Fibroblast of lung (primary cell): ENCODE data around the gene MROH2A. TPM values are rescaled to one million over a fixed set of nuclear protein-coding genes. Genes with fewer than 3 reads are reported as not detected.
"Not testable (repeated sequence)": the region's sequence is repeated elsewhere in the genome, so short reads cannot be mapped to it uniquely, and the experiment has no call there.

Source experiments
- DNase-seq, 2 donors: peaks; one replicate each; pipeline versions ENCODE4 v3.0.0 to v3.0.0-alpha.2; 2010; ENCODE audit warnings: low read depth in 2 of 2
- H2AFZ ChIP-seq: 2 replicates; pipeline ENCODE4 v1.5.1; 2012; ENCODE audit warnings: low read length, control low read depth, inconsistent platforms
- H3K27ac ChIP-seq: 2 replicates; pipeline ENCODE4 v1.5.1; 2011; ENCODE audit warnings: low read length, control low read depth; ENCODE audit not compliant: insufficient read depth
- H3K27me3 ChIP-seq: 2 replicates; pipeline ENCODE4 v1.5.1; 2011; ENCODE audit warnings: mild to moderate bottlenecking, low read length; ENCODE audit not compliant: control insufficient read depth, insufficient read depth
- H3K36me3 ChIP-seq: 2 replicates; pipeline ENCODE4 v1.5.1; 2011; ENCODE audit warnings: low read length; ENCODE audit not compliant: control insufficient read depth, insufficient read depth
- H3K4me1 ChIP-seq: 2 replicates; pipeline ENCODE4 v1.5.1; 2011; ENCODE audit warnings: low read length; ENCODE audit not compliant: control insufficient read depth, insufficient read depth; ENCODE audit errors: extremely low read depth
- H3K4me2 ChIP-seq: 2 replicates; pipeline ENCODE4 v1.5.1; 2011; ENCODE audit warnings: low read length, control low read depth; ENCODE audit not compliant: insufficient read depth; ENCODE audit errors: extremely low read depth
- H3K4me3 ChIP-seq, 4 experiments: fragments of 200-600 bp in 1 of 4; sonication (generic) in 1 of 4; replicated peaks in 1 of 4; 2 replicates each; pipeline ENCODE4 v1.5.1; 2011 to 2016; ENCODE audit warnings: low read length in 4 of 4, low read depth in 3 of 4, mild to moderate bottlenecking in 3 of 4, control low read depth in 2 of 4, inconsistent platforms in 1 of 4, mixed read lengths in 1 of 4; ENCODE audit not compliant: insufficient read depth in 1 of 4; ENCODE audit errors: control extremely low read depth in 1 of 4
- H3K79me2 ChIP-seq: 2 replicates; pipeline ENCODE4 v1.5.1; 2012; ENCODE audit warnings: mild to moderate bottlenecking, low read length, inconsistent platforms; ENCODE audit not compliant: control insufficient read depth, insufficient read depth
- H3K9ac ChIP-seq: 2 replicates; pipeline ENCODE4 v1.5.1; 2011; ENCODE audit warnings: mild to moderate bottlenecking, low read length, control low read depth; ENCODE audit not compliant: insufficient read depth
- H3K9me3 ChIP-seq: 2 replicates; pipeline ENCODE4 v1.5.1; 2012; ENCODE audit warnings: low read depth, low read length; ENCODE audit not compliant: control insufficient read depth, insufficient read depth
- H4K20me1 ChIP-seq: 2 replicates; pipeline ENCODE4 v1.5.1; 2011; ENCODE audit warnings: low read length; ENCODE audit not compliant: control insufficient read depth, insufficient read depth; ENCODE audit errors: extremely low read depth
- EZH2 ChIP-seq: IDR thresholded peaks from 2 replicates; pipeline ENCODE4 v1.5.1; 2012; ENCODE audit warnings: low read length, control low read depth, mild to moderate bottlenecking; ENCODE audit errors: missing control alignments
- polyA plus RNA-seq, 2 donors: library from polyadenylated mRNA; depleted of rRNA in 1 of 2; stranded (reverse) in 1 of 2; unstranded in 1 of 2; fragments of >200 nt; gene quantifications; 2 replicates each; pipeline ENCODE4 v1.2.1, GENCODE V29; 2011 to 2012; ENCODE audit warnings: missing spikeins in 1 of 2
- total RNA-seq: library from RNA; depleted of rRNA; stranded (reverse); fragments of >200 nt; gene quantifications from 2 replicates; pipeline ENCODE4 v1.2.1, GENCODE V29; 2014
- TF ChIP-seq, protein P1 (sequence below), 2 donors: IDR thresholded peaks in 1 of 2; conservative IDR thresholded peaks in 1 of 2; 1 replicate in 1 of 2; 2 replicates in 1 of 2; pipeline ENCODE4 v1.5.1; 2011 to 2012; ENCODE audit warnings: low read length in 2 of 2, control low read depth in 1 of 2, inconsistent platforms in 1 of 2, low read depth in 1 of 2, mild to moderate bottlenecking in 1 of 2

MROH2A gene
- total and polyA plus RNA-seq, 2 donors (not counting 1 experiment from before 2014, with no cell fraction given), result not detected

DNA sequence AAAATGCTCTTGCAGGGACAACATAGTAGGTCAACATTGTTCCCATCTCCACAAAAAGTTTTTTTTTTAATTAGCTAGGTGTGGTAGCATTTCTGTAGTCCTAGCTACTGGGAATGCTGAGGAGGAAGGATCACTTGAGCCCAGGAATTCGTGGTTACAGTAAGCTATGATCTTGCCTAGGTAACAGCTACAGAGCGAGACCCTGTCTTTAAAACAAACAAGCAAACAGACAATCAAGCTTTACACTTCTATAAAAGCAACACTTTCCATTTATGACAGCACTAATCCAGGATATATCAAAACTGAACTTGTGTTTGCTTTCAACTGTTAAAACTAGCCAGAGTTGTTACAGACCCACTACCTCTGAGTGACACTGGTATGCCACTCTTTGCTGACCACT is 37.3 kb upstream of the MROH2A start:
- H3K4me3 ChIP-seq, result no peak overlapping the region
- no peaks in the 10 kb centered on the region for H3K79me2 ChIP-seq
- H2AFZ ChIP-seq, result no peak overlapping the region
- H3K9me3 ChIP-seq, result no peaks in the 10 kb centered on the region
- no peak overlapping the region for H3K9ac ChIP-seq
- H4K20me1 ChIP-seq, result no peaks in the 10 kb centered on the region
- no peaks in the 10 kb centered on the region for H3K36me3 ChIP-seq
- TF ChIP-seq EZH2, result no peak
- TF ChIP-seq, protein P1, sequence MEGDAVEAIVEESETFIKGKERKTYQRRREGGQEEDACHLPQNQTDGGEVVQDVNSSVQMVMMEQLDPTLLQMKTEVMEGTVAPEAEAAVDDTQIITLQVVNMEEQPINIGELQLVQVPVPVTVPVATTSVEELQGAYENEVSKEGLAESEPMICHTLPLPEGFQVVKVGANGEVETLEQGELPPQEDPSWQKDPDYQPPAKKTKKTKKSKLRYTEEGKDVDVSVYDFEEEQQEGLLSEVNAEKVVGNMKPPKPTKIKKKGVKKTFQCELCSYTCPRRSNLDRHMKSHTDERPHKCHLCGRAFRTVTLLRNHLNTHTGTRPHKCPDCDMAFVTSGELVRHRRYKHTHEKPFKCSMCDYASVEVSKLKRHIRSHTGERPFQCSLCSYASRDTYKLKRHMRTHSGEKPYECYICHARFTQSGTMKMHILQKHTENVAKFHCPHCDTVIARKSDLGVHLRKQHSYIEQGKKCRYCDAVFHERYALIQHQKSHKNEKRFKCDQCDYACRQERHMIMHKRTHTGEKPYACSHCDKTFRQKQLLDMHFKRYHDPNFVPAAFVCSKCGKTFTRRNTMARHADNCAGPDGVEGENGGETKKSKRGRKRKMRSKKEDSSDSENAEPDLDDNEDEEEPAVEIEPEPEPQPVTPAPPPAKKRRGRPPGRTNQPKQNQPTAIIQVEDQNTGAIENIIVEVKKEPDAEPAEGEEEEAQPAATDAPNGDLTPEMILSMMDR (conservative IDR thresholded peaks at IDR 0.05 in 1 of 2, IDR thresholded peaks at IDR 0.05 in 1 of 2; ENCODE audit: low read depth in 1 of 2, low read length in 2 of 2), result no peak
- no peak overlapping the region for H3K27ac ChIP-seq
- no peak for DNase-seq
- H3K4me2 ChIP-seq, result no peak overlapping the region
- no peaks in the 10 kb centered on the region for H3K4me1 ChIP-seq
- no peaks in the 10 kb centered on the region for H3K27me3 ChIP-seq

DNA sequence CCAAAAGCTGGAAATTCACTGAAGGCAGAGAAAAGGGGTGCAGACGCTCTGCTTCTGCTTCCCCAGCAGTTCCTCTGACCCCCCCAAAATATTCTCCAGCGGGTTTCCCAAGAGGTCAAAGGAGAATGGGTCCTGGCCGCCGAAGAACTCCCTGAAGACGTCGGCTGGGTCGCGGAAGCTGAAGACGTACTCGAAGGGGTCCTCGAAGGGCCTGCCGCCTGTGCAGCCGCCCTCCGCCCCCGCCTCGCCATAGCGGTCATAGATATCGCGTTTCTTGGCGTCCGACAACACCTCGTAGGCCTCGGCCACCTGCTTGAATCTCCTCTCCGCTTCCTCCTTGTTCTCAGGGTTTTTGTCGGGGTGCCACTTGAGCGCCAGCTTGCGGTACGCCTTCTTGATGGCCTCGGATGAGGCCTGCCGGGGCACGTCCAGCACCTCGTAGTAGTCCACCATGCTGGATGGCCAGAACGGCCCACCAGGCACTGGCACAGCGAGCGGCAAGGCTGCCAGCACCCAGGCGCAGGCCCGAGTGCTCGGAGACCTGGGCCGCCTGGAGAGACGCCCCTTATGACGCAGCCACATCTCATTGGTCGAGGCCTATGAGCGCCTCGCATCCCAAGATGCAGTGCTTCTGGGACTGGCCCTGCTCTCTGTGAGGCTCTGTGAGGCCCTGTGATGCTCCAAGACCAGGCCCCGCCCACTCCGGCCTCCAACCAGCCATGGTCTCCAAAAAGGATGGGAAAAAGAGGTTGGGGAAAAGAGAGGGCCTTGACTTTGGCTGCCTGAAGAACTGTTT is 34.5 kb upstream of the MROH2A start:
- no peak for TF ChIP-seq EZH2
- TF ChIP-seq, protein P1 (conservative IDR thresholded peaks at IDR 0.05 in 1 of 2, IDR thresholded peaks at IDR 0.05 in 1 of 2; ENCODE audit: low read depth in 1 of 2, low read length in 2 of 2), result no peak
- DNase-seq, result no peak
- Histone ChIP-seq H3K4me1 (no peaks in the 10 kb centered on the region), H3K36me3 (no peaks in the 10 kb centered on the region), H4K20me1 (no peaks in the 10 kb centered on the region), H3K4me3 (no peak overlapping the region), H3K27me3 (no peaks in the 10 kb centered on the region), H3K79me2 (no peaks in the 10 kb centered on the region), H3K9me3 (no peaks in the 10 kb centered on the region), H3K9ac (no peak overlapping the region), H3K4me2 (no peak overlapping the region), H2AFZ (no peak overlapping the region), H3K27ac (no peak overlapping the region)

DNA sequence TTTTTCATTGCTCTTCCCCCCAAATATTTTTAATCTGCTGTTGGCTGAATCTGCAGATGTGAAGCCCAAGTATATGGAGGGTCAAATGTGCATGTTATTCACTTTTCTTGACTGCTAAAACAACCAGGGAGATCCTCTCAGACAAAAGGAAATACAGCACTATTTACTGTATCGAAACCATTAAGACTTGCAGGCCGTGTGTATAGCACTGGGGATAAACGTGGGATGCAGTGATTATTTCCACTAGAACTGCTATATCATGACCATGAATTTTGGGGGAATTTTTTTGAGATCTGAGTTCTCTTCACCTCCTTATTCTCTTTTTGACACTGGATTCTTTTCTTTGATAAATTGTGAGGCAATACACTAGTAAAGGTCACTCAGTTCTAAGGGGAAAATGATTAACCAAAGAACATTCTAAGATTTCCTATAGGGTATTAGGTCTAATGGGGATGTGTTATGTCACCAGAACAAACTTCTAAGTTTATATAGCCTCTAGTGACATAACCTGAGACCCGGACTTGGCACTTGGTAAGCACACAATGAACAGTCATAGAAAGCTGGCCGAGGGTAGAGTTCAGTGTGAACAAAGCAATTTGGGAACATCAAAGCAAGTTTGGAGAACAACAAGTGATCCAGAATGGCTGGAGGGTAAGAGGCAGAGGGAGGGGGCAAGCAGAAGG is 32.9 kb upstream of the MROH2A start:
- Histone ChIP-seq H3K79me2 (no peaks in the 10 kb centered on the region), H3K36me3 (no peaks in the 10 kb centered on the region), H2AFZ (no peak overlapping the region), H3K4me1 (no peaks in the 10 kb centered on the region), H3K4me2 (no peak overlapping the region), H4K20me1 (no peaks in the 10 kb centered on the region), H3K27me3 (no peaks in the 10 kb centered on the region), H3K9me3 (no peaks in the 10 kb centered on the region), H3K27ac (no peak overlapping the region), H3K9ac (no peak overlapping the region), H3K4me3 (no peak overlapping the region)
- no peak for DNase-seq
- TF ChIP-seq EZH2, result no peak
- TF ChIP-seq, protein P1 (conservative IDR thresholded peaks at IDR 0.05 in 1 of 2, IDR thresholded peaks at IDR 0.05 in 1 of 2; ENCODE audit: low read depth in 1 of 2, low read length in 2 of 2), result no peak

GRCh38 chr2:233745838-233746237 is 32.3 kb upstream of the MROH2A start:
- H3K36me3 ChIP-seq, H3K4me2 ChIP-seq, H3K9ac ChIP-seq, H3K27me3 ChIP-seq, H3K79me2 ChIP-seq, H2AFZ ChIP-seq, H3K4me1 ChIP-seq, H3K27ac ChIP-seq, H4K20me1 ChIP-seq, H3K4me3 ChIP-seq, H3K9me3 ChIP-seq, DNase-seq: not testable (repeated sequence)
